Activated T-cell treated with anti-CD3 and anti-CD28 coated beads, Interleukin-2, amount 50 U/mL, for 24 hours (primary cell): Measurements from ENCODE around the gene AKAP8L.

Experiments used
- DNase-seq: peaks from one replicate; pipeline ENCODE4 v3.0.0-alpha.2; 2020
- H3K27ac Mint-ChIP-seq: 2 replicates; pipeline ENCODE4 v1.8.0; 2020; ENCODE audit warnings: mild to moderate bottlenecking, mixed read lengths
- H3K27me3 Mint-ChIP-seq: 2 replicates; pipeline ENCODE4 v1.8.0; 2020; ENCODE audit warnings: mixed read lengths
- H3K36me3 Mint-ChIP-seq: 2 replicates; pipeline ENCODE4 v1.8.0; 2020; ENCODE audit warnings: low read depth, mixed read lengths
- H3K4me1 Mint-ChIP-seq: 2 replicates; pipeline ENCODE4 v1.8.0; 2020; ENCODE audit warnings: low read depth, mixed read lengths
- H3K4me3 Mint-ChIP-seq: 2 replicates; pipeline ENCODE4 v1.8.0; 2020; ENCODE audit warnings: mild to moderate bottlenecking, moderate library complexity, mixed read lengths
- H3K9me3 Mint-ChIP-seq: 2 replicates; pipeline ENCODE4 v1.8.0; 2020; ENCODE audit warnings: mixed read lengths

AKAP8L gene

GRCh38 chr19:15431396-15432017, 12.7 kb upstream of the AKAP8L start:
- H3K4me3 Mint-ChIP-seq = peak overlapping the region; percentile 97
- no peaks in the 10 kb centered on the region for H3K9me3 Mint-ChIP-seq
- H3K27ac Mint-ChIP-seq = peak overlapping the region; percentile 96
- peaks cover 41% of the 10 kb centered on the region for H3K4me1 Mint-ChIP-seq
- DNase-seq = no peak
- H3K27me3 Mint-ChIP-seq = no peaks in the 10 kb centered on the region
- H3K36me3 Mint-ChIP-seq = peaks cover 50% of the 10 kb centered on the region

GRCh38 chr19:15430526-15431120, 11.8 kb upstream of the AKAP8L start:
- peak overlapping the region; percentile 96 for H3K27ac Mint-ChIP-seq
- peaks cover 36% of the 10 kb centered on the region for H3K4me1 Mint-ChIP-seq
- peak overlapping the region; percentile 97 for H3K4me3 Mint-ChIP-seq
- H3K36me3 Mint-ChIP-seq = peaks cover 57% of the 10 kb centered on the region
- DNase-seq = no peak
- no peaks in the 10 kb centered on the region for H3K9me3 Mint-ChIP-seq
- H3K27me3 Mint-ChIP-seq = no peaks in the 10 kb centered on the region

- H3K4me3 Mint-ChIP-seq = peak overlapping the region; percentile 97
- H3K27ac Mint-ChIP-seq = peak overlapping the region; percentile 96
- DNase-seq = no peak
- peaks cover 62% of the 10 kb centered on the region for H3K36me3 Mint-ChIP-seq
- no peaks in the 10 kb centered on the region for H3K9me3 Mint-ChIP-seq
- H3K4me1 Mint-ChIP-seq = peaks cover 36% of the 10 kb centered on the region
- no peaks in the 10 kb centered on the region for H3K27me3 Mint-ChIP-seq
Measured at GRCh38 chr19:15429825-15430467, 11.2 kb upstream of the AKAP8L start.

- H3K27ac Mint-ChIP-seq = no peak overlapping the region
- peaks cover 66% of the 10 kb centered on the region for H3K36me3 Mint-ChIP-seq
Measured at GRCh38 chr19:15428956-15429824, 10.4 kb upstream of the AKAP8L start.

DNA sequence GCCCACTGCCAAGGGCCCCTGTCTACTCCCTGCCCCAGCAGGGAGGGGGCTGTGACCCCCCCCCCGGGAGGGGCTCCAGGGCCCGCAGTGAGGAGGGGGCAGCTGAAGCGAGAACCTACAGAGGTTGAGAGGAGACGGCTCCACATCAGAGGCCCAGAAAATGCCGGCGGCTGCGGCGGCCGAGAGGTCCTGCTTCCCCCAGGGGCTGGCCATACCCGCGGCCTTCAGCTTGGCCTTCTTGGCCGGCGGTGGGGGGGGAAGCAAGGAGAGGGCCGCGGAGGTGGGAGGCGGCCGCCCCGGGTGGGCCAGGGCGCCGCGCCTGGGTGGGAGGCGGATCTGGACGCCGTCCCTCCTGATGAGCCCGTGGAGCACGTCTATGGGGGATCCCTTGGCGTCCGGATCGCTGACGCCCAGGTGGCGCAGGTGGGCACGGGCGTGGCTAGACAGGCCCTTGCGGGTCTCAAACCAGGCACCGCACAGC, 9.2 kb upstream of the AKAP8L start:
- H3K36me3 Mint-ChIP-seq = peaks cover 76% of the 10 kb centered on the region
- no peaks in the 10 kb centered on the region for H3K27me3 Mint-ChIP-seq
- no peaks in the 10 kb centered on the region for H3K9me3 Mint-ChIP-seq
- H3K27ac Mint-ChIP-seq = no peak overlapping the region
- DNase-seq = no peak
- H3K4me3 Mint-ChIP-seq = no peak overlapping the region
- H3K4me1 Mint-ChIP-seq = peaks cover 29% of the 10 kb centered on the region

More at GRCh38 chr19:15428956-15429824, 10.4 kb upstream of the AKAP8L start:
- no peak overlapping the region for H3K4me3 Mint-ChIP-seq
- no peak for DNase-seq
- no peaks in the 10 kb centered on the region for H3K9me3 Mint-ChIP-seq
- H3K27me3 Mint-ChIP-seq = no peaks in the 10 kb centered on the region
- H3K4me1 Mint-ChIP-seq = peaks cover 36% of the 10 kb centered on the region

- H3K9me3 Mint-ChIP-seq = no peaks in the 10 kb centered on the region
- no peak for DNase-seq
Measured at GRCh38 chr19:15427350-15427700, 8.5 kb upstream of the AKAP8L start.

DNA sequence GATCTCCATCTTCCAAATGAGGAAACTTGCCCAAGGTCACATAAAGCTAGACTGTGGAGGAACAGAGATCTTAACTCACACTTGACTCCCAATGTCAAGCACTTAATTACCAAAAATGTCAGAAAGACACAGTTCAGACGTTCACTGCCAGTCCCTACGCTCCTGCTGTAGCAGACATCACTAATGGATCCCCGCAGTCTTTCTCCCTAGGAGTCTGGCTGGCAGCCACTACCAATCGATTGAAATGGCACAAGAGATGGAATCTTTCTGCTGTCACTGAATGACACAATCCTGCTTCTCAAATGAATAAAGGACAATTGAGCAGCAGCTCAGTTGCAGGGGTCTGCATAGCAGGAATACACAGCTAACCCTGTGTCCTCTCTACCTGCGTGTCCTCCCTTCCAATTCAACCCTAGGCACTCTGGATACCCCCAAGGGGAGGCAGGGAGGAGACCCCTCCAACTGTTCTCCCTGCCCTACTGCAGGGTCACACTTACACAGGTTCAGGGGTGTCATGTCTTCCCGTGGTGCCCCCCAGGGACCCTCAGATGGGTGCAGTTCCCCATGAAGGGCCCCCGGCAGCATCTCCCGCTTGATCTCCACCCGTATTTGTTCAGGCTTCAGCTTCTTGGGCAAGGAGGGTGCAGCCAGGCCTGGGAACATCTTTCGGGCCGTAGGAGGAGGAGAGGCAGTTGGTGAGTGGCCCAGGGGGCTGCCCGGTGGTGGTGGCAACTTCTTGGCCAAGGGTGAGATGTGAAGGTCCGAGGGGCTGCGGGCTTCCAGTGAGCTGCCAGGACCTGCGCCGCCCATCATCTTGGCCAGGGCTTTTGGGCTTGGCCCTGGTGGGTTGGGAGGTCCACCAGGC, 7.9 kb upstream of the AKAP8L start:
- no peak for DNase-seq
- Mint-ChIP-seq H3K4me1 (peaks cover 24% of the 10 kb centered on the region), H3K4me3 (no peak overlapping the region), H3K27ac (peak overlapping the region; percentile 66), H3K36me3 (peaks cover 84% of the 10 kb centered on the region), H3K9me3 (no peaks in the 10 kb centered on the region), H3K27me3 (no peaks in the 10 kb centered on the region)

More at GRCh38 chr19:15427350-15427700, 8.5 kb upstream of the AKAP8L start:
- Mint-ChIP-seq H3K4me3 (no peak overlapping the region), H3K36me3 (peaks cover 82% of the 10 kb centered on the region), H3K27ac (peak overlapping the region; percentile 64), H3K4me1 (peaks cover 27% of the 10 kb centered on the region), H3K27me3 (no peaks in the 10 kb centered on the region)

GRCh38 chr19:15425321-15425950, 6.6 kb upstream of the AKAP8L start:
- Mint-ChIP-seq H3K4me3 (no peak overlapping the region), H3K9me3 (no peaks in the 10 kb centered on the region), H3K36me3 (peaks cover 83% of the 10 kb centered on the region), H3K27ac (no peak overlapping the region), H3K27me3 (no peaks in the 10 kb centered on the region), H3K4me1 (peaks cover 12% of the 10 kb centered on the region)
- DNase-seq = no peak

DNA sequence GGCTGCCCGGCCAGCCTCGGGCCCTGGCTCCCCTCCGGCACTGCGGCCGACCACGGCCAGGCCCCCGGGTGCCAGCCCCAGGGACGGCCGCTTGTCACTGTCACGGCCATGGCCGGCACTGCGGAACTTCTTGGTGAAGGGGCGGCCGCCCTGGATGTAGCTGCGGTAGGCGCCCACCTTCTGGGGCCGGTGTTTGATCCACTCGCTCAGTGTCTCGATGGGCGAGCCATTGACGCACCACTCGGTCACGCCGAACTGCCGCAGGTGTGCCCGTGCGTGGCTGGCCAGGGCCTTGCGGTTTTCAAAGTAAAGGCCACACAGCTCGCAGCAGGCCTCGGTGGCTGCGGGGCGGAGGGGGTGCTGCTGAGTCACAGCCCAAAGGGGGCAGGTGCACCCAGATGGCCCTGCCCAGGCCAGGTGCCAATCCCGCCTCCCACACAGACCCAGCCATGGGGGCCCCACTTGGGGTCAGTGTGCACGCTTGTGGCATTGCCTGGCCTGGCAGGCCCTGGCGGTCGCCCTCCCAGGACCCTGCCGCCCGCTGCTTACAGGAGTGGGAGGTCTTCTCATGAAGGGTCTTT, 6.0 kb upstream of the AKAP8L start:
- Mint-ChIP-seq H3K36me3 (peaks cover 79% of the 10 kb centered on the region), H3K4me1 (peaks cover 14% of the 10 kb centered on the region), H3K27me3 (no peaks in the 10 kb centered on the region), H3K9me3 (no peaks in the 10 kb centered on the region), H3K27ac (no peak overlapping the region), H3K4me3 (no peak overlapping the region)
- DNase-seq = no peak

DNA sequence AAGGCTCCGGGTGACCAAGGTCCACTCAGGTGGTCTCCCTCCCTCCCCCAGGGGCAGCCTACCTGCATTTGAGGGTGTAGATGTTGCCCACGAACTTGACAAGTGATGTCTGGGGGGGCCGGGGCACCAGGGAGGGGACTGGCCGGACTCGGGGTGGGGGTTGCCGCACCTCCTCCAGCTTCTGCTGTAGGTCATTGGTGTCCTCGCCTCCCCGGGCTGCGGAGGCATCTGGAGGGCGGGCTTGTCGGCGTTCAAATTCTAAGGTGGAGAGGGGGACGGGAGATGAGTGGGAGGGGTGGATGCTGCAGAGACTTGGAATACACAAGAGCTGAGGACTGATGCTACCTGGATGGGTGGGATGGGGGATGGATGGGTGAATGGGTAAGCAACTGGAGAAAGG, 5.3 kb upstream of the AKAP8L start:
- Mint-ChIP-seq H3K4me1 (peaks cover 20% of the 10 kb centered on the region), H3K36me3 (peaks cover 76% of the 10 kb centered on the region), H3K27ac (no peak overlapping the region), H3K27me3 (no peaks in the 10 kb centered on the region), H3K9me3 (no peaks in the 10 kb centered on the region), H3K4me3 (no peak overlapping the region)
- DNase-seq = no peak

DNA sequence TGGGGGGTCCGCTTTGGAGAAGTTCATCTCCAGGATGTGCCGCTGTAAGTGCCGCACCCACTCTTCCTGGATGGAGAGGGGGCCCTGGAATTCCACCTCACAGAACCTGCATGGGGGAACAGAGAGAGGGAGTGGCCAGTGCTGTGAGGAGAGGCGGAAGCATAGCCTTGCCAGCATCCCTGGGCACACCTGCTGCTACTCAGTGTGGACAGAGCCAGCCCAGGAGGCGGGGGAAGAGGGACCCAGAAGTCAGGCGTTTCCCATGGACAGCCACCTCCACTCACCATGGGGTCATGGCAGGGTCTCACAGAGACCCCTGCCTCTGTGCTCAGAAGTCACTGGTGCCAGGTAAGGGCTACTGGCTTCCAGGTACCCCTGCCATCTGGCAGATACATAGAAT, 4.3 kb upstream of the AKAP8L start:
- Mint-ChIP-seq H3K27me3 (no peaks in the 10 kb centered on the region), H3K36me3 (peaks cover 73% of the 10 kb centered on the region), H3K4me3 (no peak overlapping the region), H3K27ac (no peak overlapping the region), H3K9me3 (no peaks in the 10 kb centered on the region), H3K4me1 (peaks cover 19% of the 10 kb centered on the region)
- no peak for DNase-seq

DNA sequence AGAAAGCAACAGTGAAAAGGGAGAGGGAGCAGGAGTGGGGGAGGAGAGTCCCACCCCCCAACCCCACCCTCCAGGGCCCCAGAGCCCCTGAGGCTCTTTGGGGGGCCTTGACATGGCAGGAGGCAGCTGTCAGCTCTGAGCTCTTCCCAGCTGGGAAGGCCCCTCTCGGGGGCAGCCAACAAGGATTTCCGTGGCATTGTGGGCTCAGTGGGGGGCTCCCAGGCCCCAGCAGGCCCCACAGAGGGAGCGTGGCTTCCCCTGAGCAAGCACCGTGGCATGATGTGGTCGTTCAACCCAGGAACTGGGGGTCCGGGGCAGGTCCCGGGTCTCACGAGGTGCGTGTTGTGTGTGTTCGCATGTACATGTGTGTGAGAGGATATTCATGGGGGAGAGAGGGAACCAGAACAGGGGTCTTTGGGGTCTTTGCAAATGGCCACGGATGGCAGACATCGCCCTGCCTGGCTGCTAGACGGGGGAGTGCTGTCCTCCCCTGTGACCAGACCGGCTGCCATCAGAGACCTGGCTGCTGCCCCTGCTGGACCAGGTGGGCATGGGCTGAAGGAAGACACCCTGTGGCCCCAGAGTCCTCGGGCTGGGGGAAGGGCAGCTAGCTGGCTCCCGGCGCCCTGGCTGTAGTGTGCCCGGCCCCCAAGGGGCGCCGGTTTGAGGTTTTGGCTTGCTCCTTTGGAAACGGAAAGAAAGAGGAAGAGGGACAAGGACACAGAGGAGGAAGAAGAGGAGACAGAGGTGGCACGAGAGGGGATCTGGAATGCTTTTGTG, 3.7 kb upstream of the AKAP8L start:
- no peaks in the 10 kb centered on the region for H3K27me3 Mint-ChIP-seq
- no peaks in the 10 kb centered on the region for H3K9me3 Mint-ChIP-seq
- DNase-seq = no peak
- H3K36me3 Mint-ChIP-seq = peaks cover 77% of the 10 kb centered on the region
- peaks cover 24% of the 10 kb centered on the region for H3K4me1 Mint-ChIP-seq
- no peak overlapping the region for H3K4me3 Mint-ChIP-seq
- H3K27ac Mint-ChIP-seq = no peak overlapping the region
